ENCODE results near the gene SLC37A4.

GRCh38 chr11:119030029-119030328, 698 bp downstream of the SLC37A4 start:
- TF ChIP-seq CTCF (IDR thresholded peaks at IDR 0.05) (no peak), POLR2A (IDR thresholded peaks at IDR 0.05) (no peak)

All from Peyer's patch (tissue), 4 donors.